Subcutaneous adipose tissue (tissue), 4 donors: ENCODE results near the gene FAM171A1. TPM values are rescaled to one million over a fixed set of nuclear protein-coding genes. Genes with fewer than 3 reads are reported as not detected.

Source experiments
- total RNA-seq, 4 donors: library from RNA; depleted of rRNA; stranded (reverse); fragments of >200 nt; gene quantifications; one replicate each; pipeline ENCODE4 v1.1.0, GENCODE V29; 2016
- TF ChIP-seq, protein P1 (sequence below): fragments of 450-650 bp; IDR thresholded peaks from one replicate; pipeline ENCODE4 v1.5.1; 2016; ENCODE audit warnings: low read depth, mild to moderate bottlenecking, control low read depth, antibody characterized with exemption, moderate library complexity

The FAM171A1 gene
- total RNA-seq, 4 donors from 2014 or later: 9.2 to 23.6 (median 12.2) TPM

DNA sequence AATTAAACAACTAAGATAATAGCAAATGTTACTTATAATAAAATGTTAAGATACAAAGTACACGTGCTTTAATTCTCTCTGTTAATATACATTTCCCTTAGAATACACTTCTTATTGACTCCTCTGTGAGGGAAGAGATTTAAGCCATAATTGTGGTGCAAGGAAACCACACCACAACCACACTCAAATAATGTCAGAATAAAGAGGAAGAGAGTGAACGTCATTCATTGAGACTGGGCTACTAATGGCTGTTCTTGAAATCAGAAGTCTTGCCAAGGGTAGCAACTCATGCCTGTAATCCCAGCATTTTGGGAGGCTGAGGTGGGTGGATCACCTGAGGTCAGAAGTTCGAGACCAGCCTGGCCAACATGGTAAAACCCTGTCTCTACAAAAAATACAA lies 10.0 kb downstream of the FAM171A1 start:
- TF ChIP-seq, protein P1, sequence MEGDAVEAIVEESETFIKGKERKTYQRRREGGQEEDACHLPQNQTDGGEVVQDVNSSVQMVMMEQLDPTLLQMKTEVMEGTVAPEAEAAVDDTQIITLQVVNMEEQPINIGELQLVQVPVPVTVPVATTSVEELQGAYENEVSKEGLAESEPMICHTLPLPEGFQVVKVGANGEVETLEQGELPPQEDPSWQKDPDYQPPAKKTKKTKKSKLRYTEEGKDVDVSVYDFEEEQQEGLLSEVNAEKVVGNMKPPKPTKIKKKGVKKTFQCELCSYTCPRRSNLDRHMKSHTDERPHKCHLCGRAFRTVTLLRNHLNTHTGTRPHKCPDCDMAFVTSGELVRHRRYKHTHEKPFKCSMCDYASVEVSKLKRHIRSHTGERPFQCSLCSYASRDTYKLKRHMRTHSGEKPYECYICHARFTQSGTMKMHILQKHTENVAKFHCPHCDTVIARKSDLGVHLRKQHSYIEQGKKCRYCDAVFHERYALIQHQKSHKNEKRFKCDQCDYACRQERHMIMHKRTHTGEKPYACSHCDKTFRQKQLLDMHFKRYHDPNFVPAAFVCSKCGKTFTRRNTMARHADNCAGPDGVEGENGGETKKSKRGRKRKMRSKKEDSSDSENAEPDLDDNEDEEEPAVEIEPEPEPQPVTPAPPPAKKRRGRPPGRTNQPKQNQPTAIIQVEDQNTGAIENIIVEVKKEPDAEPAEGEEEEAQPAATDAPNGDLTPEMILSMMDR: no peak

- TF ChIP-seq, protein P1: no peak
Observed at GRCh38 chr10:15360566-15360965, 10.5 kb downstream of the FAM171A1 start.

DNA sequence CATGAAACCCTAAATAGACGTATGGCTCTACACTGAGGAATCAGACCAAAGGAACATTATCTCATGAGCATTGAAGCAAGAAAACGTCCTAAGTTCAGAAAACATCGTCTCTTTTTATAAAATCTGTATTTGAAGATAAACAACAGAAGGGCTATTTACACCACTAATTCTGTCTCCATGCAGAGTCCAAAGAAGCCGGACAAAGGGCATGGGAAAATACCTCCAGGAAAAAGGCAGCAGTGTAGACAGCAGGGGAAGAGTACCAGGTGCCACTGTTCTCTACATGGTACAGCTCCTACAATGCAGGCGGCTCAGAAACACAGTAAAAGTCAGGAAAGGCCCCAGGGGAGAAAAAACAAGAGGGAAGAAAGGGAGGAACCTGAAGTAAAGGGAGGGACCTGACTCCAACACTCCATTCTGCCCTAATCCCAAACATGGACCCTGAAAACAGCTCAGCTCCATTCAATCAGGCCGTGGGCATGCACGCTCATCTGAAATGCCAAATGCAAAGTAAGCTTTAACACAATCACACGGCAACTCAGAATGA lies 17.5 kb downstream of the FAM171A1 start:
- TF ChIP-seq, protein P1: no peak

DNA sequence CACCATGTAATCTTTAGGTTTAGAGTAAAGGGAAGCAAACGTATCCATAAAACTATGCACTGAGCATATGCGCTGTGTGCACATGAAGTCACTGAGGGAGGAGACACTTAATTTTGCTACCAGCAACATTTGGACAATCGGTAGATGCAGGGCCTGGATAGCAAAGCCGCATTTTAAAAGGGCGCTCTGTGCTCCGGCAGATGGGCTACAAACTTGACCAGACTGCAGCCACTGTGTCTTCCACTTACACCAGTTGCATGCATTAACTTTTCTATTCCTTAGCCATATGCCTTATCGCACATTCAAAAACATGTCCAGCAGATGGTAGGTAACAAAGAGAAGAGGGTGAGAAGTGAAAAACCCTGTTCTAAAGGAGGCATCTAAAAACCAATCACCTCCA lies 18.3 kb downstream of the FAM171A1 start:
- TF ChIP-seq, protein P1: no peak

- TF ChIP-seq, protein P1: no peak
Observed at GRCh38 chr10:15352201-15352600, 18.9 kb downstream of the FAM171A1 start.

GRCh38 chr10:15351099-15351820 lies 19.8 kb downstream of the FAM171A1 start:
- TF ChIP-seq, protein P1: no peak

GRCh38 chr10:15349112-15349511 lies 22.0 kb downstream of the FAM171A1 start:
- TF ChIP-seq, protein P1: no peak
